Astrocyte of the spinal cord (primary cell): ENCODE measurements around the gene SLC9A9.

Source experiments
- DNase-seq: peaks from one replicate; pipeline ENCODE4 v3.0.0; 2011; ENCODE audit warnings: low read depth, low spot score
- H3K4me3 ChIP-seq: 2 replicates; pipeline ENCODE4 v1.5.1; 2011; ENCODE audit warnings: low read depth, mild to moderate bottlenecking, low read length, moderate library complexity
- CTCF ChIP-seq: IDR thresholded peaks from 2 replicates; pipeline ENCODE4 v1.5.1; 2012; ENCODE audit warnings: low read depth, mild to moderate bottlenecking, low read length, inconsistent platforms
- in situ Hi-C: cut with HindIII; loops from 2 replicates; pipeline ENCODE4 v1.10.0; 2017; ENCODE audit warnings: low sequenced_read_pairs

The SLC9A9 gene

GRCh38 chr3:143237077-143237627 is 611.1 kb downstream of the SLC9A9 start:
- in situ Hi-C loops: no loop called here
- no peak for TF ChIP-seq CTCF
- DNase-seq: peak; percentile 69
- H3K4me3 ChIP-seq: no peak overlapping the region

GRCh38 chr3:143236226-143236964 is 611.9 kb downstream of the SLC9A9 start:
- in situ Hi-C loops: no loop called here
- H3K4me3 ChIP-seq: no peak overlapping the region
- no peak for DNase-seq
- no peak for TF ChIP-seq CTCF

GRCh38 chr3:143235614-143236204 is 612.6 kb downstream of the SLC9A9 start:
- DNase-seq: no peak
- no peak for TF ChIP-seq CTCF
- in situ Hi-C loops: no loop called here
- H3K4me3 ChIP-seq: no peak overlapping the region

GRCh38 chr3:143234526-143234925 is 613.7 kb downstream of the SLC9A9 start:
- H3K4me3 ChIP-seq: no peak overlapping the region
- TF ChIP-seq CTCF: no peak
- DNase-seq: peak; percentile 18
- in situ Hi-C loops: no loop called here

GRCh38 chr3:143232981-143233380 is 615.3 kb downstream of the SLC9A9 start:
- H3K4me3 ChIP-seq: no peak overlapping the region
- no peak for TF ChIP-seq CTCF
- no peak for DNase-seq
- in situ Hi-C loops: no loop called here

- in situ Hi-C loops: no loop called here
- DNase-seq: no peak
- no peak for TF ChIP-seq CTCF
These were observed 619.9 kb downstream of the SLC9A9 start for GRCh38 chr3:143228405-143228804.

More at GRCh38 chr3:143228405-143228804, 619.9 kb downstream of the SLC9A9 start:
- H3K4me3 ChIP-seq: no peak overlapping the region
